K562 (cell line): ENCODE data around the gene SLC5A12. TPM values are rescaled to one million over a fixed set of nuclear protein-coding genes. Genes with fewer than 3 reads are reported as not detected.

Experiments used
- ATAC-seq: fragments of 200-7000 bp; cut with Tn5 transposase; 3 replicates; pipeline ENCODE4 v1.9.1; 2020; ENCODE audit warnings: moderate library complexity
- BruUV-seq: library from RNA; stranded (reverse); fragments of 400-500 nt; replicated peaks from 2 replicates; lab custom pipeline; 2021; lab: Mats Ljungman, UMichigan
- CTCF ChIA-PET: fragments of 300-600 bp; formaldehyde crosslinking; extraction: SDS; loops from one replicate; lab custom pipeline; 2021; ENCODE audit warnings: low intra/inter-chr PET ratio; lab: Yijun Ruan, JAX
- POLR2A ChIA-PET: fragments of 300-600, 350-650 bp; sonication (Branson Sonifier 250); formaldehyde crosslinking; extraction: SDS; loops from one replicate; lab custom pipeline; 2021; ENCODE audit warnings: antibody characterized with exemption, inconsistent platforms; lab: Yijun Ruan, JAX
- DNase-seq, 4 experiments: peaks; one replicate each; pipeline versions ENCODE4 v3.0.0 to v3.0.0-alpha.2; 2011 to 2018; ENCODE audit warnings: low spot score in 3 of 4, mixed read lengths in 3 of 4; ENCODE audit errors: extremely low read depth in 1 of 4
- FAIRE-seq: peaks from 2 replicates; lab custom pipeline; 2011; peaks lifted over from hg19 to GRCh38; lab: Jason Lieb, UNC
- H2AFZ ChIP-seq: 2 replicates; pipeline ENCODE4 v1.6.0; 2011; ENCODE audit warnings: low read depth, low read length, control low read depth, inconsistent platforms
- H3K27ac ChIP-seq: fragments of 200-600 bp; 3 replicates; pipeline ENCODE4 v1.8.0; 2011; ENCODE audit warnings: low read depth, mild to moderate bottlenecking, control low read depth, inconsistent platforms, low read length, moderate library complexity, mixed read lengths; ENCODE audit errors: extremely low read depth
- H3K27me3 ChIP-seq, 2 experiments: fragments of 300-600 bp in 1 of 2; 2 replicates in 1 of 2; 3 replicates in 1 of 2; pipeline versions ENCODE4 v1.6.0 to v1.8.0; 2011; ENCODE audit warnings: inconsistent platforms in 2 of 2, low read length in 2 of 2, mild to moderate bottlenecking in 1 of 2, mixed read lengths in 1 of 2, moderate library complexity in 1 of 2; ENCODE audit not compliant: control insufficient read depth in 2 of 2, insufficient read depth in 2 of 2
- H3K36me3 ChIP-seq: fragments of 300-600 bp; 3 replicates; pipeline ENCODE4 v1.8.0; 2011; ENCODE audit warnings: mild to moderate bottlenecking, low read length, inconsistent platforms; ENCODE audit not compliant: control insufficient read depth, insufficient read depth
- H3K4me1 ChIP-seq, 2 experiments: fragments of 200-600 bp in 1 of 2; replicated peaks in 1 of 2; 2 replicates in 1 of 2; 3 replicates in 1 of 2; pipeline versions ENCODE4 v1.5.1 to v1.8.0; 2011; ENCODE audit warnings: inconsistent platforms in 2 of 2, low read length in 2 of 2, mild to moderate bottlenecking in 1 of 2, mixed read lengths in 1 of 2, moderate library complexity in 1 of 2; ENCODE audit not compliant: control insufficient read depth in 2 of 2, insufficient read depth in 2 of 2
- H3K4me2 ChIP-seq: 2 replicates; pipeline ENCODE4 v1.6.1; 2011; ENCODE audit warnings: low read length, control low read depth, inconsistent platforms, mixed read lengths; ENCODE audit not compliant: insufficient read depth
- H3K4me3 ChIP-seq: fragments of 200-600 bp; sonication (generic), shearing (Covaris generic); 2 replicates; pipeline ENCODE4 v1.5.1; 2016; ENCODE audit warnings: control low read depth, inconsistent platforms
- H3K79me2 ChIP-seq: fragments of 200-600 bp; 3 replicates; pipeline ENCODE4 v1.8.0; 2011; ENCODE audit warnings: low read length, inconsistent platforms; ENCODE audit not compliant: control insufficient read depth, insufficient read depth
- H3K9ac ChIP-seq, 2 experiments: 2 replicates each; pipeline versions ENCODE4 v1.6.0 to v1.6.1; 2011; ENCODE audit warnings: low read depth in 2 of 2, low read length in 2 of 2, control low read depth in 1 of 2, inconsistent platforms in 1 of 2, mild to moderate bottlenecking in 1 of 2, mixed read lengths in 1 of 2; ENCODE audit not compliant: insufficient read depth in 1 of 2
- H3K9me1 ChIP-seq: one replicate; pipeline ENCODE4 v1.6.0; 2011; ENCODE audit warnings: inconsistent platforms, mild to moderate bottlenecking, low read length, moderate library complexity; ENCODE audit not compliant: control insufficient read depth, insufficient read depth
- H3K9me3 ChIP-seq: replicated peaks from 2 replicates; pipeline ENCODE4 v1.5.1; 2011; ENCODE audit warnings: low read depth, low read length, inconsistent platforms; ENCODE audit not compliant: control insufficient read depth, insufficient read depth
- H4K20me1 ChIP-seq: replicated peaks from 2 replicates; pipeline ENCODE4 v1.6.1; 2011; ENCODE audit warnings: low read length, inconsistent platforms, mixed read lengths; ENCODE audit not compliant: control insufficient read depth, insufficient read depth
- BACH1 ChIP-seq: fragments of 200-800 bp; sonication (Bioruptor generic); IDR thresholded peaks from 2 replicates; pipeline ENCODE4 v1.6.1; 2016; ENCODE audit warnings: missing genetic modification characterization, missing compliant biosample characterization
- CEBPG ChIP-seq, 3 experiments: fragments of 200-800 bp in 1 of 3; sonication (Bioruptor generic) in 1 of 3; sonication (generic) in 1 of 3; formaldehyde crosslinking in 1 of 3; IDR thresholded peaks in 2 of 3; conservative IDR thresholded peaks in 1 of 3; 2 replicates each; pipeline versions ENCODE4 v1.6.1 to v1.8.0; 2016 to 2022; ENCODE audit warnings: missing compliant biosample characterization in 2 of 3, missing genetic modification characterization in 2 of 3, mild to moderate bottlenecking in 1 of 3, missing genetic modification reagents in 1 of 3
- ERF ChIP-seq: fragments of 450-650 bp; formaldehyde crosslinking; IDR thresholded peaks from 2 replicates; pipeline ENCODE4 v1.4.0; 2020; ENCODE audit warnings: mild to moderate bottlenecking, mixed read lengths
- GABPB2 ChIP-seq: fragments of 250-450 bp; sonication (Bioruptor Pico); conservative IDR thresholded peaks from 2 replicates; pipeline ENCODE4 v1.5.1; 2021; ENCODE audit warnings: mild to moderate bottlenecking
- HDAC6 ChIP-seq: IDR thresholded peaks from 2 replicates; pipeline ENCODE4 v1.6.1; 2012; ENCODE audit warnings: low read depth, mild to moderate bottlenecking, control low read depth, inconsistent platforms, low read length, moderate library complexity
- HSF4 ChIP-seq: fragments of 250-450 bp; sonication (Bioruptor Pico); IDR thresholded peaks from 2 replicates; pipeline ENCODE4 v2.1.2; 2022; ENCODE audit warnings: mild to moderate bottlenecking, moderate library complexity, borderline replicate concordance
- MCM3 ChIP-seq: fragments of 450-650 bp; IDR thresholded peaks from 2 replicates; pipeline ENCODE4 v1.6.1; 2016
- MCM7 ChIP-seq, 2 experiments: fragments of 450-650 bp; IDR thresholded peaks; 2 replicates each; pipeline ENCODE4 v1.6.1; 2016 to 2018
- SMARCA4 ChIP-seq: fragments of 450-650 bp; IDR thresholded peaks from 2 replicates; pipeline ENCODE4 v1.6.1; 2016
- ZNF274 ChIP-seq: IDR thresholded peaks from 2 replicates; pipeline ENCODE4 v1.6.1; 2011; ENCODE audit warnings: low read depth, mild to moderate bottlenecking, low read length, moderate library complexity, borderline replicate concordance
- WGBS: fragments of 100-300 bp; shearing (Covaris generic); methylation state at CpG from one replicate; pipeline ENCODE4 v1.1.6; 2016; ENCODE audit warnings: low coverage, mixed read lengths; ENCODE audit not compliant: insufficient coverage; ENCODE audit errors: missing lambda C conversion rate; 5-methylcytosine and 5-hydroxymethylcytosine counted together
- in situ Hi-C: fragments of 300-500 bp; cut with MboI; formaldehyde crosslinking; loops from 4 replicates; pipeline ENCODE4 v1.15.0; 2018; ENCODE audit warnings: inconsistent platforms, mixed read lengths
- intact Hi-C: fragments of 100-400 bp; cut with micrococcal nuclease; formaldehyde crosslinking; loops from 2 replicates; pipeline ENCODE4 v1.14.2; 2022
- polyA plus RNA-seq, 8 experiments: library from polyadenylated mRNA; depleted of rRNA in 4 of 8; stranded (reverse) in 5 of 8; unstranded in 3 of 8; fragments of >200 nt; fragmentation: Nextera tagmentation in 2 of 8; fragmentation: Illumina TruSeq in 1 of 8; extraction: Ambion mirVana in 2 of 8; extraction: Trizol in 1 of 8; gene quantifications; 2 replicates each; pipeline versions ENCODE4 v1.2.1 to v1.2.3, GENCODE V29; 2011 to 2014; ENCODE audit warnings: inconsistent platforms in 1 of 8, missing spikeins in 1 of 8
- total RNA-seq, 7 experiments: library from RNA; depleted of rRNA in 6 of 7; stranded (reverse); fragments of >200 nt in 6 of 7; fragmentation: Illumina TruSeq in 2 of 7; extraction: Trizol in 2 of 7; gene quantifications; 2 replicates each; pipeline versions ENCODE4 v1.2.1 to v1.2.3, GENCODE V29; 2011 to 2021; ENCODE audit warnings: low replicate concordance in 1 of 7
- TF ChIP-seq, protein P1 (sequence below): IDR thresholded peaks from 3 replicates; pipeline ENCODE4 v1.6.1; 2011; ENCODE audit warnings: borderline replicate concordance, mild to moderate bottlenecking, moderate library complexity; ENCODE audit not compliant: insufficient read length; ENCODE audit errors: extremely low read depth
- TF ChIP-seq, protein P2 (sequence below): sonication (generic); formaldehyde crosslinking; IDR thresholded peaks from 2 replicates; pipeline ENCODE4 v1.8.1; 2023; ENCODE audit warnings: mild to moderate bottlenecking, missing genetic modification reagents

SLC5A12 gene
- total and polyA plus RNA-seq, 9 of the 15 experiments (the other 6 are each of a cell fraction or from before 2014, with no cell fraction given), result 0.03 to 0.16 (median 0.06) TPM; not detected in 5

- TF ChIP-seq CEBPG (CRISPR knock-in tag; IDR thresholded peaks at IDR 0.05) (no peak), CEBPG (tag; conservative IDR thresholded peaks at IDR 0.05 in 1 of 2, IDR thresholded peaks at IDR 0.05 in 1 of 2) (no peak), ZNF274 (no peak), MCM3 (no peak), SMARCA4 (no peak), BACH1 (no peak), HDAC6 (no peak)
- TF ChIP-seq, all 486 proteins: peak for 0
Measured at GRCh38 chr11:26626346-26626745, 95.5 kb downstream of the SLC5A12 start (continued).

DNA sequence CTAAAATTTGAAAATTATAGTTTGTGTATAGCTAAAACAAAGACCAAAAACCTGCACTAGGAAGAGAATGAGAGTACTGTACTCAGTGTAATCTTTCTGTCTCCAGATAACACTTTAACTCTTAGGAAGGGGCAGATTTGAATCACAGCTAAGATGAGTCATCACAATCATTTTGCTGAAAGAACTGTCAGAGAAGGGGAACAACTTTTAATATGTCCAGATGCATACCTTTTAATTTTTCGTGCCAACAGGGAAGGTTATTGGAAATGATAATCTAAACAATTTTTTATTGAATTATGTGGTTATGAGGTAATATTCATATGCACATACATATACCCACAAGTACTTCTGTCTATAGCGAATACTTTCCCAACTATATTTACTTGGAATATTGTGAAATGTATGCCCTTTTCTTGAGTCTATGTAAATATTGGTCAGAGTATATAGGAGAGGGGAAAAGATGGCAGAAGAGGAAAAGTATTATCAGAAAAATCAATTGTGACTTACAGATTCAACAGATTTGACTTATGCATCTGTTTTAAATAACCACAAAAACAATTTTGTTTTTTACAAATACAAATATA, 98.7 kb downstream of the SLC5A12 start:
- FAIRE-seq, result no peak
- Histone ChIP-seq H3K4me2 (no peak overlapping the region), H3K4me3 (no peak overlapping the region), H3K27ac (no peak overlapping the region), H3K9me3 (no peaks in the 10 kb centered on the region), H3K9me1 (no peaks in the 10 kb centered on the region), H2AFZ (no peak overlapping the region), H3K79me2 (no peaks in the 10 kb centered on the region), H3K9ac (no peak overlapping the region), H3K36me3 (no peaks in the 10 kb centered on the region), H3K4me1 (no peaks in the 10 kb centered on the region), H3K27me3 (no peaks in the 10 kb centered on the region), H4K20me1 (no peaks in the 10 kb centered on the region)
- in situ Hi-C loops, result no loop called here
- BruUV-seq, result no TSS peak
- intact Hi-C loops, result no loop called here
- TF ChIP-seq HDAC6 (no peak), MCM7 (IDR thresholded peaks at IDR 0.05) (no peak), HSF4 (CRISPR knock-in tag) (no peak), ERF (CRISPR knock-in tag) (no peak), GABPB2 (CRISPR knock-in tag) (no peak)
- TF ChIP-seq, protein P1, sequence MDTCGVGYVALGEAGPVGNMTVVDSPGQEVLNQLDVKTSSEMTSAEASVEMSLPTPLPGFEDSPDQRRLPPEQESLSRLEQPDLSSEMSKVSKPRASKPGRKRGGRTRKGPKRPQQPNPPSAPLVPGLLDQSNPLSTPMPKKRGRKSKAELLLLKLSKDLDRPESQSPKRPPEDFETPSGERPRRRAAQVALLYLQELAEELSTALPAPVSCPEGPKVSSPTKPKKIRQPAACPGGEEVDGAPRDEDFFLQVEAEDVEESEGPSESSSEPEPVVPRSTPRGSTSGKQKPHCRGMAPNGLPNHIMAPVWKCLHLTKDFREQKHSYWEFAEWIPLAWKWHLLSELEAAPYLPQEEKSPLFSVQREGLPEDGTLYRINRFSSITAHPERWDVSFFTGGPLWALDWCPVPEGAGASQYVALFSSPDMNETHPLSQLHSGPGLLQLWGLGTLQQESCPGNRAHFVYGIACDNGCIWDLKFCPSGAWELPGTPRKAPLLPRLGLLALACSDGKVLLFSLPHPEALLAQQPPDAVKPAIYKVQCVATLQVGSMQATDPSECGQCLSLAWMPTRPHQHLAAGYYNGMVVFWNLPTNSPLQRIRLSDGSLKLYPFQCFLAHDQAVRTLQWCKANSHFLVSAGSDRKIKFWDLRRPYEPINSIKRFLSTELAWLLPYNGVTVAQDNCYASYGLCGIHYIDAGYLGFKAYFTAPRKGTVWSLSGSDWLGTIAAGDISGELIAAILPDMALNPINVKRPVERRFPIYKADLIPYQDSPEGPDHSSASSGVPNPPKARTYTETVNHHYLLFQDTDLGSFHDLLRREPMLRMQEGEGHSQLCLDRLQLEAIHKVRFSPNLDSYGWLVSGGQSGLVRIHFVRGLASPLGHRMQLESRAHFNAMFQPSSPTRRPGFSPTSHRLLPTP, result no peak
- TF ChIP-seq, protein P2, sequence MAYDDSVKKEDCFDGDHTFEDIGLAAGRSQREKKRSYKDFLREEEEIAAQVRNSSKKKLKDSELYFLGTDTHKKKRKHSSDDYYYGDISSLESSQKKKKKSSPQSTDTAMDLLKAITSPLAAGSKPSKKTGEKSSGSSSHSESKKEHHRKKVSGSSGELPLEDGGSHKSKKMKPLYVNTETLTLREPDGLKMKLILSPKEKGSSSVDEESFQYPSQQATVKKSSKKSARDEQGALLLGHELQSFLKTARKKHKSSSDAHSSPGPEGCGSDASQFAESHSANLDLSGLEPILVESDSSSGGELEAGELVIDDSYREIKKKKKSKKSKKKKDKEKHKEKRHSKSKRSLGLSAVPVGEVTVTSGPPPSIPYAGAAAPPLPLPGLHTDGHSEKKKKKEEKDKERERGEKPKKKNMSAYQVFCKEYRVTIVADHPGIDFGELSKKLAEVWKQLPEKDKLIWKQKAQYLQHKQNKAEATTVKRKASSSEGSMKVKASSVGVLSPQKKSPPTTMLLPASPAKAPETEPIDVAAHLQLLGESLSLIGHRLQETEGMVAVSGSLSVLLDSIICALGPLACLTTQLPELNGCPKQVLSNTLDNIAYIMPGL (CRISPR knock-in tag), result no peak
- CTCF ChIA-PET, result no interaction called here
- POLR2A ChIA-PET, result no interaction called here
- no peak for ATAC-seq
- DNase-seq, result no peak
- 0% methylated on average over 2 of the region's 2 CpGs for WGBS
